ENCODE data around the gene GJB6.
A peak's percentile ranks its signal among the peaks of the same experiment; 100 is the strongest.

- TF ChIP-seq CTCF (IDR thresholded peaks at IDR 0.05) (peak; percentile 44), YY1 (IDR thresholded peaks at IDR 0.05; ENCODE audit: low read depth) (no peak), GABPA (IDR thresholded peaks at IDR 0.05; ENCODE audit: low read depth) (no peak), TAF1 (IDR thresholded peaks at IDR 0.05; ENCODE audit: borderline replicate concordance, low read depth, low read length) (no peak), POLR2AphosphoS5 (IDR thresholded peaks at IDR 0.05; ENCODE audit: low read depth, low read length) (no peak)
- TF ChIP-seq, protein P1, sequence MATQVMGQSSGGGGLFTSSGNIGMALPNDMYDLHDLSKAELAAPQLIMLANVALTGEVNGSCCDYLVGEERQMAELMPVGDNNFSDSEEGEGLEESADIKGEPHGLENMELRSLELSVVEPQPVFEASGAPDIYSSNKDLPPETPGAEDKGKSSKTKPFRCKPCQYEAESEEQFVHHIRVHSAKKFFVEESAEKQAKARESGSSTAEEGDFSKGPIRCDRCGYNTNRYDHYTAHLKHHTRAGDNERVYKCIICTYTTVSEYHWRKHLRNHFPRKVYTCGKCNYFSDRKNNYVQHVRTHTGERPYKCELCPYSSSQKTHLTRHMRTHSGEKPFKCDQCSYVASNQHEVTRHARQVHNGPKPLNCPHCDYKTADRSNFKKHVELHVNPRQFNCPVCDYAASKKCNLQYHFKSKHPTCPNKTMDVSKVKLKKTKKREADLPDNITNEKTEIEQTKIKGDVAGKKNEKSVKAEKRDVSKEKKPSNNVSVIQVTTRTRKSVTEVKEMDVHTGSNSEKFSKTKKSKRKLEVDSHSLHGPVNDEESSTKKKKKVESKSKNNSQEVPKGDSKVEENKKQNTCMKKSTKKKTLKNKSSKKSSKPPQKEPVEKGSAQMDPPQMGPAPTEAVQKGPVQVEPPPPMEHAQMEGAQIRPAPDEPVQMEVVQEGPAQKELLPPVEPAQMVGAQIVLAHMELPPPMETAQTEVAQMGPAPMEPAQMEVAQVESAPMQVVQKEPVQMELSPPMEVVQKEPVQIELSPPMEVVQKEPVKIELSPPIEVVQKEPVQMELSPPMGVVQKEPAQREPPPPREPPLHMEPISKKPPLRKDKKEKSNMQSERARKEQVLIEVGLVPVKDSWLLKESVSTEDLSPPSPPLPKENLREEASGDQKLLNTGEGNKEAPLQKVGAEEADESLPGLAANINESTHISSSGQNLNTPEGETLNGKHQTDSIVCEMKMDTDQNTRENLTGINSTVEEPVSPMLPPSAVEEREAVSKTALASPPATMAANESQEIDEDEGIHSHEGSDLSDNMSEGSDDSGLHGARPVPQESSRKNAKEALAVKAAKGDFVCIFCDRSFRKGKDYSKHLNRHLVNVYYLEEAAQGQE (IDR thresholded peaks at IDR 0.05; ENCODE audit: low read depth, low read length): no peak
Measured at GRCh38 chr13:20188667-20189553, 43.2 kb downstream of the GJB6 start.
